ENCODE measurements around the gene OPN1MW. TPM values are rescaled to one million over a fixed set of nuclear protein-coding genes. Genes with fewer than 3 reads are reported as not detected.
A peak's percentile ranks its signal among the peaks of the same experiment; 100 is the strongest.

OPN1MW gene
- total RNA-seq, 2 experiments from 2014 or later, result not detected

DNA sequence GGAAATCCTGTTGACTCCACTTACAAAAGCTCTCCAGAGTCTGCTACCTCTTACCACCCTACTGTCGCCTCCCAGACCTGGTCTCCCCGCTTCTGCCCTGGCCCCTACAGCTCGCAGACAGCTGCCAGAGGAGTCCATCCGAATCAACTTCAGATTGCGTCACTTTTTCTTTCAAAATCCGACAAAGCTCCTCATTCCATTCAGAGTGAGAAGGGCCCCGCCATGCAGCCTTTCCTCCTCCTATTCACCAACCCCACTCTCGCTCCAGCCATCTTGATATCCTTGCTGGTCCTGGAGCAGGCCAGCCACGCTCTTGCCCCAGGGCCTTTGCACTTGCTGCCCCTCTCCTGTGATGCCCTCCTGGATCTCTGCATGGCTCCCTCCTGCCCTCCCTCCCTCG is 43.5 kb upstream of the OPN1MW start:
- H3K36me3 Mint-ChIP-seq (ENCODE audit: low read depth), result no peaks in the 10 kb centered on the region
- H3K27ac ChIP-seq (ENCODE audit: low read depth in 1 of 2, low read length in 2 of 2), result no peak overlapping the region
- no peaks in the 10 kb centered on the region for H3K36me3 ChIP-seq (ENCODE audit: insufficient read depth, low read length)
- peaks cover 36% of the 10 kb centered on the region for H3K4me1 ChIP-seq (ENCODE audit: insufficient read depth, low read length)
- H3K4me3 Mint-ChIP-seq, result no peak overlapping the region
- DNase-seq (no peak), ATAC-seq (ENCODE audit: poor library complexity) (no peak)
- H3K4me1 Mint-ChIP-seq (ENCODE audit: low read depth), result peaks cover 23% of the 10 kb centered on the region
- ChIA-PET CTCF (no interaction called here), POLR2A (no interaction called here)
- H3K27me3 Mint-ChIP-seq, result no peaks in the 10 kb centered on the region
- intact Hi-C loops (cut with DNase I, micrococcal nuclease), result no loop called here
- TF ChIP-seq, protein P1, sequence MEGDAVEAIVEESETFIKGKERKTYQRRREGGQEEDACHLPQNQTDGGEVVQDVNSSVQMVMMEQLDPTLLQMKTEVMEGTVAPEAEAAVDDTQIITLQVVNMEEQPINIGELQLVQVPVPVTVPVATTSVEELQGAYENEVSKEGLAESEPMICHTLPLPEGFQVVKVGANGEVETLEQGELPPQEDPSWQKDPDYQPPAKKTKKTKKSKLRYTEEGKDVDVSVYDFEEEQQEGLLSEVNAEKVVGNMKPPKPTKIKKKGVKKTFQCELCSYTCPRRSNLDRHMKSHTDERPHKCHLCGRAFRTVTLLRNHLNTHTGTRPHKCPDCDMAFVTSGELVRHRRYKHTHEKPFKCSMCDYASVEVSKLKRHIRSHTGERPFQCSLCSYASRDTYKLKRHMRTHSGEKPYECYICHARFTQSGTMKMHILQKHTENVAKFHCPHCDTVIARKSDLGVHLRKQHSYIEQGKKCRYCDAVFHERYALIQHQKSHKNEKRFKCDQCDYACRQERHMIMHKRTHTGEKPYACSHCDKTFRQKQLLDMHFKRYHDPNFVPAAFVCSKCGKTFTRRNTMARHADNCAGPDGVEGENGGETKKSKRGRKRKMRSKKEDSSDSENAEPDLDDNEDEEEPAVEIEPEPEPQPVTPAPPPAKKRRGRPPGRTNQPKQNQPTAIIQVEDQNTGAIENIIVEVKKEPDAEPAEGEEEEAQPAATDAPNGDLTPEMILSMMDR (IDR thresholded peaks at IDR 0.05), result no peak
- no peaks in the 10 kb centered on the region for H3K27me3 ChIP-seq (ENCODE audit: control insufficient read depth in 1 of 2, insufficient read depth in 2 of 2, low read length in 2 of 2)
- H3K9me3 ChIP-seq (ENCODE audit: control insufficient read depth in 1 of 2, insufficient read depth in 1 of 2, low read length in 2 of 2), result no peaks in the 10 kb centered on the region
- no peak overlapping the region for H3K4me3 ChIP-seq (ENCODE audit: low read length)
- no peaks in the 10 kb centered on the region for H3K9me3 Mint-ChIP-seq
- peak overlapping the region; percentile 62 for H3K27ac Mint-ChIP-seq

DNA sequence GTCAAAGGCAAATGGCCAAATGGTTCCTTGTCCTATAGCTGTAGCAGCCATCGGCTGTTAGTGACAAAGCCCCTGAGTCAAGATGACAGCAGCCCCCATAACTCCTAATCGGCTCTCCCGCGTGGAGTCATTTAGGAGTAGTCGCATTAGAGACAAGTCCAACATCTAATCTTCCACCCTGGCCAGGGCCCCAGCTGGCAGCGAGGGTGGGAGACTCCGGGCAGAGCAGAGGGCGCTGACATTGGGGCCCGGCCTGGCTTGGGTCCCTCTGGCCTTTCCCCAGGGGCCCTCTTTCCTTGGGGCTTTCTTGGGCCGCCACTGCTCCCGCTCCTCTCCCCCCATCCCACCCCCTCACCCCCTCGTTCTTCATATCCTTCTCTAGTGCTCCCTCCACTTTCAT is 42.2 kb upstream of the OPN1MW start:
- Histone ChIP-seq H3K27me3 (ENCODE audit: control insufficient read depth in 1 of 2, insufficient read depth in 2 of 2, low read length in 2 of 2) (no peaks in the 10 kb centered on the region), H3K27ac (ENCODE audit: low read depth in 1 of 2, low read length in 2 of 2) (no peak overlapping the region), H3K36me3 (ENCODE audit: insufficient read depth, low read length) (no peaks in the 10 kb centered on the region), H3K4me3 (ENCODE audit: low read length) (no peak overlapping the region), H3K9me3 (ENCODE audit: control insufficient read depth in 1 of 2, insufficient read depth in 1 of 2, low read length in 2 of 2) (no peaks in the 10 kb centered on the region), H3K4me1 (ENCODE audit: insufficient read depth, low read length) (peaks cover 30% of the 10 kb centered on the region)
- ChIA-PET POLR2A (no interaction called here), CTCF (no interaction called here)
- Mint-ChIP-seq H3K4me1 (ENCODE audit: low read depth) (peaks cover 13% of the 10 kb centered on the region), H3K27ac (no peak overlapping the region), H3K4me3 (no peak overlapping the region), H3K9me3 (no peaks in the 10 kb centered on the region), H3K36me3 (ENCODE audit: low read depth) (no peaks in the 10 kb centered on the region), H3K27me3 (no peaks in the 10 kb centered on the region)
- DNase-seq (no peak), ATAC-seq (ENCODE audit: poor library complexity) (no peak)
- TF ChIP-seq, protein P1 (IDR thresholded peaks at IDR 0.05), result no peak
- intact Hi-C loops (cut with DNase I, micrococcal nuclease), result no loop called here

DNA sequence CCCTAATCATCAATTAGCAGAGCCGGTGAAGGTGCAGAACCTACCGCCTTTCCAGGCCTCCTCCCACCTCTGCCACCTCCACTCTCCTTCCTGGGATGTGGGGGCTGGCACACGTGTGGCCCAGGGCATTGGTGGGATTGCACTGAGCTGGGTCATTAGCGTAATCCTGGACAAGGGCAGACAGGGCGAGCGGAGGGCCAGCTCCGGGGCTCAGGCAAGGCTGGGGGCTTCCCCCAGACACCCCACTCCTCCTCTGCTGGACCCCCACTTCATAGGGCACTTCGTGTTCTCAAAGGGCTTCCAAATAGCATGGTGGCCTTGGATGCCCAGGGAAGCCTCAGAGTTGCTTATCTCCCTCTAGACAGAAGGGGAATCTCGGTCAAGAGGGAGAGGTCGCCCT is 41.7 kb upstream of the OPN1MW start:
- H3K36me3 Mint-ChIP-seq (ENCODE audit: low read depth), result no peaks in the 10 kb centered on the region
- ATAC-seq (ENCODE audit: poor library complexity) (no peak), DNase-seq (peak in 1 of 14 experiments; percentile 2)
- no peak overlapping the region for H3K4me3 ChIP-seq (ENCODE audit: low read length)
- no peak overlapping the region for H3K4me3 Mint-ChIP-seq
- no peak overlapping the region for H3K27ac Mint-ChIP-seq
- H3K27me3 ChIP-seq (ENCODE audit: control insufficient read depth in 1 of 2, insufficient read depth in 2 of 2, low read length in 2 of 2), result no peaks in the 10 kb centered on the region
- H3K27ac ChIP-seq (ENCODE audit: low read depth in 1 of 2, low read length in 2 of 2), result no peak overlapping the region
- POLR2A ChIA-PET, result no interaction called here
- TF ChIP-seq, protein P1 (IDR thresholded peaks at IDR 0.05), result no peak
- peaks cover 8% of the 10 kb centered on the region for H3K4me1 Mint-ChIP-seq (ENCODE audit: low read depth)
- intact Hi-C loops (cut with DNase I, micrococcal nuclease), result no loop called here
- H3K9me3 ChIP-seq (ENCODE audit: control insufficient read depth in 1 of 2, insufficient read depth in 1 of 2, low read length in 2 of 2), result no peaks in the 10 kb centered on the region
- CTCF ChIA-PET, result no interaction called here
- no peaks in the 10 kb centered on the region for H3K9me3 Mint-ChIP-seq
- no peaks in the 10 kb centered on the region for H3K27me3 Mint-ChIP-seq
- peaks cover 26% of the 10 kb centered on the region for H3K4me1 ChIP-seq (ENCODE audit: insufficient read depth, low read length)
- H3K36me3 ChIP-seq (ENCODE audit: insufficient read depth, low read length), result no peaks in the 10 kb centered on the region

Measured in CD4-positive, alpha-beta T cell (primary cell).